Measurements from ENCODE around the gene C19orf12. TPM values are rescaled to one million over a fixed set of nuclear protein-coding genes. Genes with fewer than 3 reads are reported as not detected.
A peak's percentile ranks its signal among the peaks of the same experiment; 100 is the strongest.

C19orf12 gene
- total and polyA plus RNA-seq, 7 donors: 37.5 to 142 (median 65.4) TPM

DNA sequence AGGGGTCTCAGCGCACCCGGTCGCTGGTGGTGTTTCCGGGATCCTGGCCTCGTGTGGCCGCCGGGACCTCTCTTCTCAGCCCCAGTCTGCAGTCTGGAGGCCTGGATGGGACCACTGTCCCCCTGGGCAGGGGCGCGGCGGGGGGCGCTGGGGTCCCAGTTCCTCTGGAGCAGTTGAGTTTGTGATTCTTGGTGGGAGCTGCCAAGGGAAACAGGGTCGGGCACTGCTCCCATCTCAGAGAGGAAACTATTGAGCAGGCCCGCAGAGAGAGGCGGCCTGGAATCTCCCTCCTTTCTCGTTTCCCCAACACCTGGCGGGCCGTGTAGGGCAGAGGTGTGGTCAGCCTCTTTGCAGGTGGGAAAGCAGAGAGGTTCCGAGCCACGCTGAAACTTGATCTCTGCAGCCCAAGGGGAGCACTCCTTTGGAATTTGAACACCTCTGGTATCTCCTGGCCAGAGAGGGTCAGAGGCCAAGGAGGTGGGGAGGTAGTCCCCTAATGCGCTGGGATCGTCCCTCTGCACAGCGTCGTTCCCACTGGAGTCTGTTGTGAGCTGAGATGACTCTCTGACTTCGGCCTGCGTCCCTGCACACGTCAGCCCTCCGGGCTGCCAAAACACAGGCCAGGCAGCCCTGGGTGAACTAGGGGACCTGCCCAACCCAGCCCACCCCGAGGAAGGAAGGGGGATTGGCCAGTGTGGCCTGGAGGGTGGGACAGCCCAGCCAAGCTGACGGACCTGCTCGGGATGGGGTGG is 49.1 kb downstream of the C19orf12 start:
- intact Hi-C loops (cut with DNase I): loop anchor here in 1 of 2 donors (2.0 kb wide), 2 partner anchors 29 to 59 kb away; partner anchors contain the start of gene POP4
- TF ChIP-seq, protein P1, sequence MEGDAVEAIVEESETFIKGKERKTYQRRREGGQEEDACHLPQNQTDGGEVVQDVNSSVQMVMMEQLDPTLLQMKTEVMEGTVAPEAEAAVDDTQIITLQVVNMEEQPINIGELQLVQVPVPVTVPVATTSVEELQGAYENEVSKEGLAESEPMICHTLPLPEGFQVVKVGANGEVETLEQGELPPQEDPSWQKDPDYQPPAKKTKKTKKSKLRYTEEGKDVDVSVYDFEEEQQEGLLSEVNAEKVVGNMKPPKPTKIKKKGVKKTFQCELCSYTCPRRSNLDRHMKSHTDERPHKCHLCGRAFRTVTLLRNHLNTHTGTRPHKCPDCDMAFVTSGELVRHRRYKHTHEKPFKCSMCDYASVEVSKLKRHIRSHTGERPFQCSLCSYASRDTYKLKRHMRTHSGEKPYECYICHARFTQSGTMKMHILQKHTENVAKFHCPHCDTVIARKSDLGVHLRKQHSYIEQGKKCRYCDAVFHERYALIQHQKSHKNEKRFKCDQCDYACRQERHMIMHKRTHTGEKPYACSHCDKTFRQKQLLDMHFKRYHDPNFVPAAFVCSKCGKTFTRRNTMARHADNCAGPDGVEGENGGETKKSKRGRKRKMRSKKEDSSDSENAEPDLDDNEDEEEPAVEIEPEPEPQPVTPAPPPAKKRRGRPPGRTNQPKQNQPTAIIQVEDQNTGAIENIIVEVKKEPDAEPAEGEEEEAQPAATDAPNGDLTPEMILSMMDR (IDR thresholded peaks at IDR 0.05): no peak
- DNase-seq: peak; percentile 79 to 89
- H3K36me3 ChIP-seq (ENCODE audit: insufficient read depth in 1 of 2, low read depth in 1 of 2): no peaks in the 10 kb centered on the region
- H3K9me3 ChIP-seq: no peaks in the 10 kb centered on the region
- ATAC-seq: peak; percentile 58 to 73 (median 64)
- peaks cover 63% of the 10 kb centered on the region for H3K4me1 ChIP-seq
- peak overlapping the region; percentile 75 for H3K4me3 ChIP-seq
- WGBS, 3 donors: 1 to 2% (median 1%) methylated on average over 29 to 30 of the region's 30 CpGs
- H3K27ac ChIP-seq: peak overlapping the region; percentile 86
- no peaks in the 10 kb centered on the region for H3K27me3 ChIP-seq (ENCODE audit: insufficient read depth in 3 of 3, low read length in 2 of 3)

DNA sequence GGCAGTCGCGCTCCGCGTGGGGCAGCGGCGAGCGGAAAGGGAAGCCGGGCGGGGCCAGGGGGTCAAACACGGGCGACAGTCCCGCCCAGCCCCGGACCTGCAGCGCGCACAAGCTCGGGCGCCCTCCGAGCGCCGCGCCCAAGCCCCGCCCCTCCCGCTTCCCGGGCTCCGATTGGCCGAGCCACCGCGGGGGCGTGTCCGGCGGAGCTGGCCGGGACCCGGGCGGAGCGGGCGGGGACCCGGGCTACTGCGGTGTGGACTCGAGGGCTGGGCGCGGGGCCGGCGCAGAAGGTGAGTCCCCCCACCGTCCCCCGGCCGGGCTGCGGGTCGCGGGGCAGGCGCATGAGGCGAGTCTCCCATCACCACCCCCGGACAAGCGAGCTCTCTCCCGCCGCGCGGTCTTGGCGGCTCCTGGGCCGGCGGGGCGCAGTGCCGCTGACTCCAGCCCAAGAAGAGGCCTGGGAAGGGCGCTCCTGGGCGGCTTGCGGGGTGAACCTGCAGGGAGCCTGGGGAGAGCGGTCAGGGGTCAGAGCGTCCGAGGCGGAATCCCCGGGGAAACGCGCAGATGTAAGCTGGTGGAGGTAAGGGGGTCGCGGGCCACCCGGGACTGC is 49.7 kb downstream of the C19orf12 start, which contains the start of gene PLEKHF1:
TSS of gene PLEKHF1 (plus strand) at position 247 of the 611 bp plus-strand sequence. CDS start 8,379 bp downstream, outside the sequence.
- H3K36me3 ChIP-seq (ENCODE audit: insufficient read depth in 1 of 2, low read depth in 1 of 2): no peaks in the 10 kb centered on the region
- intact Hi-C loops (cut with DNase I): loop anchor here in 1 of 2 donors (2.0 kb wide), 1 partner anchor 29 kb away; no protein-coding TSS in a partner anchor
- H3K27me3 ChIP-seq (ENCODE audit: insufficient read depth in 3 of 3, low read length in 2 of 3): no peaks in the 10 kb centered on the region
- peak within 1 kb of the TSS; percentile 86 for H3K27ac ChIP-seq
- H3K4me3 ChIP-seq: peak within 1 kb of the TSS; percentile 75
- WGBS, 3 donors: 0 to 1% (median 1%) methylated on average over 32 to 75 of the region's 75 CpGs
- DNase-seq (peak; percentile 93 to 97), ATAC-seq (peak; percentile 83 to 91 (median 87))
- peaks cover 57% of the 10 kb centered on the region for H3K4me1 ChIP-seq
- no peaks in the 10 kb centered on the region for H3K9me3 ChIP-seq
- TF ChIP-seq, protein P1 (IDR thresholded peaks at IDR 0.05): no peak

- ATAC-seq (peak in 2 of 4 donors; percentile 23 to 30), DNase-seq (no peak)
- H3K36me3 ChIP-seq (ENCODE audit: insufficient read depth in 1 of 2, low read depth in 1 of 2): no peaks in the 10 kb centered on the region
- TF ChIP-seq, protein P1 (IDR thresholded peaks at IDR 0.05): peak; percentile 32
- peaks cover 53% of the 10 kb centered on the region for H3K4me1 ChIP-seq
- 18 to 30% (median 29%) methylated on average over 18 to 22 of the region's 22 CpGs for WGBS, 3 donors
- no peaks in the 10 kb centered on the region for H3K27me3 ChIP-seq (ENCODE audit: insufficient read depth in 3 of 3, low read length in 2 of 3)
- H3K4me3 ChIP-seq: peak overlapping the region; percentile 75
- peak overlapping the region; percentile 86 for H3K27ac ChIP-seq
- H3K9me3 ChIP-seq: no peaks in the 10 kb centered on the region
- intact Hi-C loops (cut with DNase I): loop anchor here (2.0 to 5.0 kb wide), 2 partner anchors 30 to 53 kb away; partner anchors contain the start of gene C19orf12 (in 1 of the 2)
Measured at GRCh38 chr19:29664753-29665214, 50.3 kb downstream of the C19orf12 start.

DNA sequence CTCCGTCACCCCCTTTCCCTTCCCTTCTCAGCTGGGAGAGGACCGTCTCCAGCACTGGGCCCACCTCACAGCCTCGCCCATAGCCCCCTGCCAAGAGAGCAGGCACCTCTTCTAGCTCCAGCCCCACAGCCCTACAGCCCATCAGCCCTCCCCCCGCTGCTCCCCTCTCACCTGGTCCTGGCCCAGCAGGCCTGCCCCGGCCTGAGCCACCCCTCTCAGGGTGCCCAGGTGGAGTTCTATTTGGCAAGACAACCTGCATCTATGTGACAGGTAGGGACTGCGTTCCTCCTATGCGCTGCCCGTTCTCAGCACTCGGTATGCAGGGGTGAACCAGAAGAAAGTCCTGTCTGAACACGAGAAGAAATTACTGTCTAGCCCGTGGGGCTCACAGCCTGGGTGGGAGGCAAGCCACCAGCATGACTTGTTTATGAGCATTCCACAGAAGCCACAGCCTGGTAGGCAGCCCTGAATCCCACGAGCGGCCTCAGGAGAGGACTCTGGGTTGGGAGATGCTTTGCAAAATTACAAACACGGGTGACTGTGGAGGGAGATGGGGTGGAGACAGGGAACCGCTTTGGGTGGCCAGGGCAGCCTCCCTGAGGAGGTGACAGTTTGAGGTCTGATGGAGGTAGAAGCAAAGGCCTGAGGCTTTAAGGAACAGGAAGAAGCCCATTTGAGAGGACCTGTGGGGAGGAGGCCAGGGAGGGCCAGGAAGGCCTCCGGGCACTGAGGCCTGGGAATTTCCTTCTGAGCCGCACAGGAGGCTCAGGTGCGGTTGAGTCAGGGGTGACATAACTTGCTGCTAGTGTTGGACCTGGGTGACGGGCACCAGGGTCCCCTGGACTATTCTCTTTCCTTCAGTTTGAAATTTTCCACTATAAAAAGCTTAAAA is 51.0 kb downstream of the C19orf12 start:
- peaks cover 47% of the 10 kb centered on the region for H3K4me1 ChIP-seq
- 82 to 87% (median 85%) methylated on average over 16 to 19 of the region's 19 CpGs for WGBS, 3 donors
- H3K36me3 ChIP-seq (ENCODE audit: insufficient read depth in 1 of 2, low read depth in 1 of 2): no peaks in the 10 kb centered on the region
- no peaks in the 10 kb centered on the region for H3K9me3 ChIP-seq
- no peak for ATAC-seq
- DNase-seq: no peak
- peak overlapping the region; percentile 75 for H3K4me3 ChIP-seq
- intact Hi-C loops (cut with DNase I): loop anchor here (2.0 to 5.0 kb wide), 3 partner anchors 31 to 53 kb away; partner anchors contain the start of gene C19orf12 (in 1 of the 2)
- peak overlapping the region; percentile 86 for H3K27ac ChIP-seq
- TF ChIP-seq, protein P1 (IDR thresholded peaks at IDR 0.05): no peak
- H3K27me3 ChIP-seq (ENCODE audit: insufficient read depth in 3 of 3, low read length in 2 of 3): no peaks in the 10 kb centered on the region

All from psoas muscle (tissue), 8 donors.